Measurements from ENCODE around the gene PTGFRN.
"Not testable (repeated sequence)": the region's sequence is repeated elsewhere in the genome, so short reads cannot be mapped to it uniquely, and the experiment has no call there.

PTGFRN gene

DNA sequence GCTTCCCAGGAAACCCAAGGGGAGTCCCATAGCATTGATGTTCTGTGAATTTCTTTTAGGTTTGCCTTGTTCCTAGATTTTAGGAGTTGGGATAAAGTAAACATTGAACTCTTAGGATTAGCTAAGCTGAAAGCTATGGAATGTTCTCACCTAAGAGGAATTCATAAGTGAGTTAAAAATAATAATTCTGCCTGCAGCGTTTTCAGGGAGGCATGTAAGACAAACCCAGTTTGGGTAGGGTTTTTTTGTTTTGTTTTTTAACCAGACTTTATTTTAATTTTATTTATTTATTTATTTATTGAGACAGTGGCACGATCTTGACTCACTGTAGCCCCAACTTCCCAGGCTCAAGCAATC lies 62.9 kb downstream of the PTGFRN start:
- Histone ChIP-seq H3K9me3 (ENCODE audit: control insufficient read depth, low read length) (peaks cover 4% of the 10 kb centered on the region), H3K27ac (ENCODE audit: low read depth, low read length, severe bottlenecking) (no peak overlapping the region), H3K4me1 (ENCODE audit: control insufficient read depth, insufficient read depth, low read length, poor library complexity, severe bottlenecking) (no peaks in the 10 kb centered on the region), H3K36me3 (ENCODE audit: control insufficient read depth, insufficient read depth, low read length) (peaks cover 24% of the 10 kb centered on the region), H3K4me3 (ENCODE audit: extremely low read depth, insufficient read depth, low read length, poor library complexity, severe bottlenecking) (no peak overlapping the region)
- no CpG with 5 or more reads among the region's 2 CpGs for WGBS, 2 experiments (ENCODE audit: insufficient coverage in 2 of 2)

DNA sequence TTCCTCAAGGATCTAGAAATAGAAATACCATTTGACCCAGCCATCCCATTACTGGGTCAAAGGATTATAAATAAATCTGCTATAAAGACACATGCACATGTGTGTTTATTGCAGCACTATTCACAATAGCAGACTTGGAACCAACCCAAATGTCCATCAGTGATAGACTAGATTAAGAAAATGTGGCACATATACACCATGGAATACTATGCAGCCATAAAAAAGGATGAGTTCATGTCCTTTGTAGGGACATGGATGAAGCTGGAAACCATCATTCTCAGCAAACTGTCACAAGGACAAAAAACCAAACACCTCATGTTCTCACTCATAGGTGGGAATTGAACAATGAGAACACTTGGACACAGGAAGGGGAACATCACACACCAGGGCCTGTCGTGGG lies 70.6 kb downstream of the PTGFRN start:
- H3K27ac ChIP-seq (ENCODE audit: low read depth, low read length, severe bottlenecking); H3K4me3 ChIP-seq (ENCODE audit: extremely low read depth, insufficient read depth, low read length, poor library complexity, severe bottlenecking); H3K9me3 ChIP-seq (ENCODE audit: control insufficient read depth, low read length); H3K4me1 ChIP-seq (ENCODE audit: control insufficient read depth, insufficient read depth, low read length, poor library complexity, severe bottlenecking): not testable (repeated sequence)
- peaks cover 12% of the 10 kb centered on the region for H3K36me3 ChIP-seq (ENCODE audit: control insufficient read depth, insufficient read depth, low read length)
- WGBS, 2 experiments (ENCODE audit: insufficient coverage in 2 of 2), result no CpG with 5 or more reads among the region's 1 CpG

DNA sequence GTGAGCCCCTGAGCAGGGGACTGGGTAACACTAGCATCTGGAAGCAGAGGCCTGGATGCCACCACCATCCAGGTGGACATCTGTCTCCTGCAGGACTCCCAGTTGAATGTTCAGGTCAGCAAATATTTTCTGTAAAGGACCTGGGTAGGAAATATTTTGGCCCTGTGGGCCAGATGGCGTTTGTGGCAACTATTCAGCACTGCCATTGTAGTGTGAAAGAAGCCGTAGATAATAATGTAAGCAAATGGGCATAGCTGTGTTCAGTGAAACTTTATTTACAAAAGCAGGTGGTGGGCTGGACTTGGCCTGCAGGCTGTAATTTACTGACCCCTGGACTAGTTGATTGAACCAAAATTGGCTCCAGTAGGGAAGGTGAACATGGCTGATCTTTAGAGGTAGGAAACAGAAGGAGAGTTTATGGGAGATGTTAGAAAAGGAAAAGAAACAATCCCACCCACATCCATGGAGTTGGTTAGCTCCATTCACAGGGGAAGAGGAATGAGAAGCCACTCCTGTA lies 71.9 kb downstream of the PTGFRN start:
- no peaks in the 10 kb centered on the region for H3K4me1 ChIP-seq (ENCODE audit: control insufficient read depth, insufficient read depth, low read length, poor library complexity, severe bottlenecking)
- H3K4me3 ChIP-seq (ENCODE audit: extremely low read depth, insufficient read depth, low read length, poor library complexity, severe bottlenecking), result no peak overlapping the region
- peaks cover 18% of the 10 kb centered on the region for H3K36me3 ChIP-seq (ENCODE audit: control insufficient read depth, insufficient read depth, low read length)
- WGBS, 2 experiments (ENCODE audit: insufficient coverage in 2 of 2), result 89 to 91% methylated on average over 2 of the region's 2 CpGs
- no peaks in the 10 kb centered on the region for H3K9me3 ChIP-seq (ENCODE audit: control insufficient read depth, low read length)
- H3K27ac ChIP-seq (ENCODE audit: low read depth, low read length, severe bottlenecking), result no peak overlapping the region

DNA sequence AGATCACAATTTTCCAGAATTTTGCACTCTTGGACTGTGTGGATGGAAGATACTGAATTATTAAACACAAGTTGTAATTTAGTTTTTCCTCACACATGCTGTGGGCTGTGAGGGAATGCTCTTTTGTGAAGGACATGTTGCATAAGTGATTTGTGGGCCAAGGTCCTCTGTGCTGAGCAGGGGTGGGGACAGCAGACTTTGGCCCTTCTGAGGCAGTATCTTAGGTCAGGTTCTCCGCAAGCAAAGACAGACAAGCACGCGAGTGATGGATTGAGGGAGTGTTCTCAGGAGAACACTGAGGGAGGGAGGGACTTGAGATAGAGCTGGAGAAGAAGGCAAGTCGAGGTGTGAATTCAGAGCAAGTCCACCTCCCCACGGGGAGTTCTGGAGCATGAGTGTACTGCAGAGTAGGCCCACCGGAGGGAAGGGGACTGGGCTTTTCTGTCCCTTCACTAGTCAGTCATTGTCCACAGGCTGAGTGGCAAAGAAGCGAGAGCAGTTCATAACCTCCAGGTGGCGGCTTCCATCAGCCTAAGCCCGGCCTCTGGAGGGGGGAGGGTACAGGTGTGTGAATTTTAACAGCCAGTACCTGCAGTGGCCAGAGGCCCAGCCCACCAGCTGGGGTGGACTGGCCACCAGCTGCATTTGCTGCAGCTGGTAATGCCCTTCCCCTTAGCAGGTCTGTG lies 72.7 kb downstream of the PTGFRN start:
- no peaks in the 10 kb centered on the region for H3K9me3 ChIP-seq (ENCODE audit: control insufficient read depth, low read length)
- H3K4me1 ChIP-seq (ENCODE audit: control insufficient read depth, insufficient read depth, low read length, poor library complexity, severe bottlenecking), result peaks cover 7% of the 10 kb centered on the region
- H3K4me3 ChIP-seq (ENCODE audit: extremely low read depth, insufficient read depth, low read length, poor library complexity, severe bottlenecking), result no peak overlapping the region
- peaks cover 24% of the 10 kb centered on the region for H3K36me3 ChIP-seq (ENCODE audit: control insufficient read depth, insufficient read depth, low read length)
- 92 to 96% methylated on average over 6 of the region's 9 CpGs for WGBS, 2 experiments (ENCODE audit: insufficient coverage in 2 of 2)
- H3K27ac ChIP-seq (ENCODE audit: low read depth, low read length, severe bottlenecking), result no peak overlapping the region

DNA sequence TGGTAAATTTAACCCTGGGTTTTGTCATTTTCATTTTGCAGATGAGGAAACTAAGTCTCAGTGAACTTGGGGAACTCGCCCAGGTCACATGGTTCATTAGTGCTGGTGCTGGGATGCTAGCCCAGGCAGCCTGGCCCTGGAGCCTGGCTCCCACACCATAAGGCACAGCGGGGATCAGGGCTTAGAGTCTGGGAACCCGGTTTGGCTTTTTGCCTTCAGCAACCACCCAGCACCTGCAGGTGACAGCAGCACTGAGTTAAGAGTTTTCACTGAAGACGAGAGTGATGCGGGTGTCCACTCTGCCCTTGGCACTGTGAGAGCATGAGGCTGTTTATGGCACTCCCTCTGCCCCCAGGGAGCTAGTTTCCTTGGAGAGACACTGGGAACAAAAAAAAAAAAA lies 73.4 kb downstream of the PTGFRN start:
- Histone ChIP-seq H3K36me3 (ENCODE audit: control insufficient read depth, insufficient read depth, low read length) (peaks cover 24% of the 10 kb centered on the region), H3K27ac (ENCODE audit: low read depth, low read length, severe bottlenecking) (no peak overlapping the region), H3K4me3 (ENCODE audit: extremely low read depth, insufficient read depth, low read length, poor library complexity, severe bottlenecking) (no peak overlapping the region), H3K4me1 (ENCODE audit: control insufficient read depth, insufficient read depth, low read length, poor library complexity, severe bottlenecking) (peaks cover 13% of the 10 kb centered on the region), H3K9me3 (ENCODE audit: control insufficient read depth, low read length) (no peaks in the 10 kb centered on the region)
- 88 to 91% methylated on average over 3 to 4 of the region's 5 CpGs for WGBS, 2 experiments (ENCODE audit: insufficient coverage in 2 of 2)

DNA sequence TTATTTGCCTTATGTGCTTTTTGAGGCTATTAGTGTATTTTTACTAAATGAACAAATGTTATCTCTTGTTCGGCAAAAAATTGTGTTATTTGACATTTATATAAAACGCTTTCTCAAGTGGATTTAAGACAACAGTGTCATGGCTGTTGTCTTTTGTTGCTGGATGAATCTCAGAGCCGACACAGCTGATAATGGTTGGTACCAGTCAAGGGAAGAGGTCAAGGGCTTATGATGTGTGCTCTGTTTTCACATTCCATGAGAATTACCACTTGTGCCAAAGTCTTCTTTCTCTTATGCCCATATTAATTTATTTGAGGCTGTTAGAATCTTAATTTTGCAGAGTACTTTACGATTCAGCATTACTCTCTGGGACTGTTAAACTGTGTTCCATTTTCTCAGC lies 74.0 kb downstream of the PTGFRN start:
- no peaks in the 10 kb centered on the region for H3K9me3 ChIP-seq (ENCODE audit: control insufficient read depth, low read length)
- H3K27ac ChIP-seq (ENCODE audit: low read depth, low read length, severe bottlenecking), result no peak overlapping the region
- H3K36me3 ChIP-seq (ENCODE audit: control insufficient read depth, insufficient read depth, low read length), result peaks cover 24% of the 10 kb centered on the region
- no CpG with 5 or more reads among the region's 4 CpGs for WGBS, 2 experiments (ENCODE audit: insufficient coverage in 2 of 2)
- H3K4me1 ChIP-seq (ENCODE audit: control insufficient read depth, insufficient read depth, low read length, poor library complexity, severe bottlenecking), result peaks cover 14% of the 10 kb centered on the region
- H3K4me3 ChIP-seq (ENCODE audit: extremely low read depth, insufficient read depth, low read length, poor library complexity, severe bottlenecking), result no peak overlapping the region

DNA sequence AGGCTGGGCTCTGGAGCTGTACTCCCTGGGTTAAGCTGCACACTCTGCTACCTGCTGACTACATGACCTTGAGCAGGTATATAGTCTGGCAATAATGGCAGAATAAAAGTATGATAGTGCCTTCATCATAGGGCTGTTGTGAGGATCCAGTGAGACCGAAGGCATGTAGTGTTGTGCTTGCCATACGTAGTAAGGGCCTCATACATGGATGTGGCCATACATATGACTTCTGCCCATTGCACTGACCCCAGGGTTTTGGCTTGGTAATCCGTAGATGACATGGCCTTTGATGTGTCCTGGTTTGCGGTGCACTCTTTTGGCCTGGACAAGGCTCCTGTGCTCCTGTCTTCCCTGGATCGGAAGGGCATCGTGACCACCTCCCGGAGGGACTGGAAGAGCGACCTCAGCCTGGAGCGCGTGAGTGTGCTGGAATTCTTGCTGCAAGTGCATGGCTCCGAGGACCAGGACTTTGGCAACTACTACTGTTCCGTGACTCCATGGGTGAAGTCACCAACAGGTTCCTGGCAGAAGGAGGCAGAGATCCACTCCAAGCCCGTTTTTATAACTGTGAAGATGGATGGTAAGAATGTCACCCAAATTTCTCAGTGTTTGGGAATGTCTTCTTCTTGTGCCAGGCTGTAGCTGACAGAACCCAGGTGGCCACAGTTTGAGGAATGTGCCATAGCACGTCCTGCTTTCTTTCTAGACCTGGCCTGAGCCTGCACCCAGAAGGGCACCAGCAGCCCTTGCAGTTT lies 74.9 kb downstream of the PTGFRN start:
- H3K36me3 ChIP-seq (ENCODE audit: control insufficient read depth, insufficient read depth, low read length), result peaks cover 24% of the 10 kb centered on the region
- no peak overlapping the region for H3K27ac ChIP-seq (ENCODE audit: low read depth, low read length, severe bottlenecking)
- WGBS, 2 experiments (ENCODE audit: insufficient coverage in 2 of 2), result 94 to 96% methylated on average over 13 of the region's 14 CpGs
- H3K4me3 ChIP-seq (ENCODE audit: extremely low read depth, insufficient read depth, low read length, poor library complexity, severe bottlenecking), result no peak overlapping the region
- no peaks in the 10 kb centered on the region for H3K9me3 ChIP-seq (ENCODE audit: control insufficient read depth, low read length)
- H3K4me1 ChIP-seq (ENCODE audit: control insufficient read depth, insufficient read depth, low read length, poor library complexity, severe bottlenecking), result peaks cover 14% of the 10 kb centered on the region

DNA sequence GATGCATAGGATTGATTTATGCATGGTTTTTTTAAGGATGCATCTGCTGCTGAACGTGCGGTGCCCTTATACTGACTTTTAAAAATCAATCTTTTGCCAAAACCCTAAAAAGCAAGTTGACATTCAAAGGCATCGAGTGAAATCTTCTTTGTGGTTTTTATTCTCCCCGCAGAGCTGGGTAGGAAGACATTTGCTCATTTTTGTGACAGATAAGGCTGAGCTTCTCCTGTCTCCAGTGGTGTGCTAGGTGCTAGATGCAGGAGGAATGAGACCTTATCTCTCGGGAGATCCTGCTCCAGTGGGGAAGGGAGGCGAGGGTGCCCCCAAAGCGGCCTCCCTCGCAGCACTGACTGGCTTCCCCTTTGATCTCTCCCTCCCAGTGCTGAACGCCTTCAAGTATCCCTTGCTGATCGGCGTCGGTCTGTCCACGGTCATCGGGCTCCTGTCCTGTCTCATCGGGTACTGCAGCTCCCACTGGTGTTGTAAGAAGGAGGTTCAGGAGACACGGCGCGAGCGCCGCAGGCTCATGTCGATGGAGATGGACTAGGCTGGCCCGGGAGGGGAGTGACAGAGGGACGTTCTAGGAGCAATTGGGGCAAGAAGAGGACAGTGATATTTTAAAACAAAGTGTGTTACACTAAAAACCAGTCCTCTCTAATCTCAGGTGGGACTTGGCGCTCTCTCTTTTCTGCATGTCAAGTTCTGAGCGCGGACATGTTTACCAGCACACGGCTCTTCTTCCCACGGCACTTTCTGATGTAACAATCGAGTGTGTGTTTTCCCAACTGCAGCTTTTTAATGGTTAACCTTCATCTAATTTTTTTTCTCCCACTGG lies 76.9 kb downstream of the PTGFRN start:
- Histone ChIP-seq H3K9me3 (ENCODE audit: control insufficient read depth, low read length) (no peaks in the 10 kb centered on the region), H3K36me3 (ENCODE audit: control insufficient read depth, insufficient read depth, low read length) (peaks cover 36% of the 10 kb centered on the region), H3K4me1 (ENCODE audit: control insufficient read depth, insufficient read depth, low read length, poor library complexity, severe bottlenecking) (peaks cover 21% of the 10 kb centered on the region), H3K27ac (ENCODE audit: low read depth, low read length, severe bottlenecking) (no peak overlapping the region), H3K4me3 (ENCODE audit: extremely low read depth, insufficient read depth, low read length, poor library complexity, severe bottlenecking) (no peak overlapping the region)
- 91 to 98% methylated on average over 11 to 23 of the region's 29 CpGs for WGBS, 2 experiments (ENCODE audit: insufficient coverage in 2 of 2)

DNA sequence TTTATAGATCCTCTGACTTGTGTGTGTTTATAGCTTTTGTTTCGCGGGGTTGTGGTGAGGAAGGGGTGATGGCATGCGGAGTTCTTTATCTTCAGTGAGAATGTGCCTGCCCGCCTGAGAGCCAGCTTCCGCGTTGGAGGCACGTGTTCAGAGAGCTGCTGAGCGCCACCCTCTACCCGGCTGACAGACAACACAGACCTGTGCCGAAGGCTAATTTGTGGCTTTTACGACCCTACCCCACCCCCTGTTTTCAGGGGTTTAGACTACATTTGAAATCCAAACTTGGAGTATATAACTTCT lies 77.5 kb downstream of the PTGFRN start:
- Histone ChIP-seq H3K4me3 (ENCODE audit: extremely low read depth, insufficient read depth, low read length, poor library complexity, severe bottlenecking) (no peak overlapping the region), H3K36me3 (ENCODE audit: control insufficient read depth, insufficient read depth, low read length) (peaks cover 42% of the 10 kb centered on the region), H3K4me1 (ENCODE audit: control insufficient read depth, insufficient read depth, low read length, poor library complexity, severe bottlenecking) (peaks cover 21% of the 10 kb centered on the region), H3K9me3 (ENCODE audit: control insufficient read depth, low read length) (no peaks in the 10 kb centered on the region), H3K27ac (ENCODE audit: low read depth, low read length, severe bottlenecking) (no peak overlapping the region)
- WGBS, 2 experiments (ENCODE audit: insufficient coverage in 2 of 2), result 85 to 89% methylated on average over 9 to 11 of the region's 11 CpGs

DNA sequence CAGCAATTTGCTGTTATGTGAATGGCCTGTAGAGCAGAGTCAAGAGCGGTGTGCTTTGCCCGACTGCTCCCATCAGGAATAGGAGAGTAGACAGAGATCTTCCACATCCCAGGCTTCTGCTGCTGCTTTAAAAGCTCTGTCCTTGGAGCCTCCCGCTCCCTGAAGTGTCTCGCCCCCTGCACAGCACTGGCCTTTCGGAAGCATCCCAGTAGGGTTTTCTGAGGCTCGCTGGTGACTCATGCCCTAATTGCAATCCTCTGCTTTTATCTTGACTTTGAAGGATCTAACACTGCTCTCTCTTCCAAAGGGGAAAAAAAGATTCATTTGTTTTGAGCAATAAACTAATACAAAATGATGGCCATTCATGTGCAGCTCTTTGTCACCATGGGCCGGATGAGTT lies 78.5 kb downstream of the PTGFRN start:
- Histone ChIP-seq H3K4me3 (ENCODE audit: extremely low read depth, insufficient read depth, low read length, poor library complexity, severe bottlenecking) (no peak overlapping the region), H3K9me3 (ENCODE audit: control insufficient read depth, low read length) (no peaks in the 10 kb centered on the region), H3K27ac (ENCODE audit: low read depth, low read length, severe bottlenecking) (no peak overlapping the region), H3K36me3 (ENCODE audit: control insufficient read depth, insufficient read depth, low read length) (peaks cover 42% of the 10 kb centered on the region), H3K4me1 (ENCODE audit: control insufficient read depth, insufficient read depth, low read length, poor library complexity, severe bottlenecking) (peaks cover 21% of the 10 kb centered on the region)
- 78 to 84% methylated on average over 5 to 7 of the region's 7 CpGs for WGBS, 2 experiments (ENCODE audit: insufficient coverage in 2 of 2)

Data from mesodermal cell (in vitro differentiated cells).